Activated CD8-positive, alpha-beta T cell treated with anti-CD3 and anti-CD28 coated beads for 36 hours (primary cell): Measurements from ENCODE around the gene CACNA1C. TPM values are rescaled to one million over a fixed set of nuclear protein-coding genes. Genes with fewer than 3 reads are reported as not detected.

Experiments used
- ATAC-seq: fragments of 200-7000 bp; cut with Tn5 transposase; one replicate; pipeline ENCODE4 v1.10.0; 2021; ENCODE audit warnings: mild to moderate bottlenecking, moderate library complexity
- CTCF ChIA-PET: fragments of 350-600 bp; sonication (Branson Sonifier 250); formaldehyde crosslinking; loops from one replicate; lab custom pipeline; 2021; ENCODE audit warnings: antibody characterized with exemption; lab: Charles Lee
- POLR2A ChIA-PET: fragments of 350-600 bp; sonication (Branson Sonifier 250); formaldehyde crosslinking; loops from one replicate; lab custom pipeline; 2021; ENCODE audit warnings: antibody characterized with exemption; lab: Charles Lee
- DNase-seq: peaks from one replicate; pipeline ENCODE4 v3.0.0-alpha.2; 2020
- H3K27ac Mint-ChIP-seq: one replicate; pipeline ENCODE4 v1.8.0; 2021; ENCODE audit warnings: mild to moderate bottlenecking, mixed read lengths
- H3K27me3 Mint-ChIP-seq: one replicate; pipeline ENCODE4 v1.8.0; 2021; ENCODE audit warnings: mixed read lengths
- H3K36me3 Mint-ChIP-seq: one replicate; pipeline ENCODE4 v1.8.0; 2021; ENCODE audit warnings: low read depth, mixed read lengths
- H3K4me1 Mint-ChIP-seq: one replicate; pipeline ENCODE4 v1.8.0; 2021; ENCODE audit warnings: low read depth, mixed read lengths
- H3K4me3 Mint-ChIP-seq: one replicate; pipeline ENCODE4 v1.8.0; 2021; ENCODE audit warnings: mild to moderate bottlenecking, moderate library complexity, mixed read lengths
- H3K9me3 Mint-ChIP-seq: one replicate; pipeline ENCODE4 v1.8.0; 2021; ENCODE audit warnings: mixed read lengths
- CTCF ChIP-seq: fragments of 200-600 bp; IDR thresholded peaks from one replicate; pipeline ENCODE4 v1.8.0; 2022; ENCODE audit warnings: antibody characterized with exemption, mild to moderate bottlenecking
- intact Hi-C: fragments of 100-400 bp; cut with micrococcal nuclease; formaldehyde crosslinking; loops from one replicate; pipeline ENCODE4 v1.10.0; 2022
- total RNA-seq, 2 experiments: library from RNA; stranded (reverse); gene quantifications; one replicate each; pipeline ENCODE4 v1.2.3, GENCODE V29; 2021

CACNA1C gene
- total RNA-seq, 2 experiments from 2014 or later, result 0.02 to 0.05 TPM

GRCh38 chr12:2247120-2247519 is 194.3 kb downstream of the CACNA1C start:
- no peaks in the 10 kb centered on the region for H3K9me3 Mint-ChIP-seq
- no peak overlapping the region for H3K4me3 Mint-ChIP-seq
- POLR2A ChIA-PET, result no interaction called here
- CTCF ChIA-PET, result no interaction called here
- no peaks in the 10 kb centered on the region for H3K36me3 Mint-ChIP-seq
- intact Hi-C loops, result no loop called here
- DNase-seq (no peak), ATAC-seq (no peak)
- TF ChIP-seq CTCF, result no peak
- peaks cover 2% of the 10 kb centered on the region for H3K27me3 Mint-ChIP-seq
- H3K27ac Mint-ChIP-seq, result no peak overlapping the region
- no peaks in the 10 kb centered on the region for H3K4me1 Mint-ChIP-seq

- Mint-ChIP-seq H3K27ac (no peak overlapping the region), H3K4me3 (no peak overlapping the region), H3K9me3 (no peaks in the 10 kb centered on the region), H3K4me1 (no peaks in the 10 kb centered on the region), H3K27me3 (peaks cover 2% of the 10 kb centered on the region), H3K36me3 (no peaks in the 10 kb centered on the region)
- intact Hi-C loops, result no loop called here
- no peak for TF ChIP-seq CTCF
- POLR2A ChIA-PET, result no interaction called here
- CTCF ChIA-PET, result no interaction called here
- no peak for ATAC-seq
- DNase-seq, result no peak
Measured at GRCh38 chr12:2247596-2247995, 194.8 kb downstream of the CACNA1C start.

GRCh38 chr12:2248087-2248900 is 195.5 kb downstream of the CACNA1C start:
- POLR2A ChIA-PET, result no interaction called here
- Mint-ChIP-seq H3K4me3 (no peak overlapping the region), H3K36me3 (no peaks in the 10 kb centered on the region), H3K9me3 (no peaks in the 10 kb centered on the region), H3K27ac (no peak overlapping the region), H3K27me3 (peaks cover 2% of the 10 kb centered on the region), H3K4me1 (no peaks in the 10 kb centered on the region)
- TF ChIP-seq CTCF, result no peak
- ATAC-seq (no peak), DNase-seq (no peak)
- CTCF ChIA-PET, result no interaction called here
- intact Hi-C loops, result no loop called here

GRCh38 chr12:2248901-2249381 is 196.2 kb downstream of the CACNA1C start:
- TF ChIP-seq CTCF, result no peak
- ATAC-seq, result no peak
- H3K36me3 Mint-ChIP-seq, result no peaks in the 10 kb centered on the region
- intact Hi-C loops, result no loop called here
- H3K4me3 Mint-ChIP-seq, result no peak overlapping the region
- H3K27me3 Mint-ChIP-seq, result peaks cover 2% of the 10 kb centered on the region
- CTCF ChIA-PET, result no interaction called here
- no peak for DNase-seq
- no peak overlapping the region for H3K27ac Mint-ChIP-seq
- POLR2A ChIA-PET, result no interaction called here
- no peaks in the 10 kb centered on the region for H3K9me3 Mint-ChIP-seq
- H3K4me1 Mint-ChIP-seq, result no peaks in the 10 kb centered on the region

- peaks cover 2% of the 10 kb centered on the region for H3K9me3 Mint-ChIP-seq
- H3K4me1 Mint-ChIP-seq, result no peaks in the 10 kb centered on the region
- intact Hi-C loops, result no loop called here
- H3K27ac Mint-ChIP-seq, result no peak overlapping the region
- peaks cover 2% of the 10 kb centered on the region for H3K27me3 Mint-ChIP-seq
- DNase-seq, result no peak
- TF ChIP-seq CTCF, result no peak
- no peak overlapping the region for H3K4me3 Mint-ChIP-seq
- POLR2A ChIA-PET, result no interaction called here
- no peaks in the 10 kb centered on the region for H3K36me3 Mint-ChIP-seq
- CTCF ChIA-PET, result no interaction called here
- no peak for ATAC-seq
Measured at GRCh38 chr12:2250797-2251196, 198.0 kb downstream of the CACNA1C start.
